ENCODE results near the gene DPY30. TPM values are rescaled to one million over a fixed set of nuclear protein-coding genes. Genes with fewer than 3 reads are reported as not detected.

The DPY30 gene
- polyA plus RNA-seq, 1 of the 3 experiments (the other 2 are of a cell fraction) = 155 TPM

DNA sequence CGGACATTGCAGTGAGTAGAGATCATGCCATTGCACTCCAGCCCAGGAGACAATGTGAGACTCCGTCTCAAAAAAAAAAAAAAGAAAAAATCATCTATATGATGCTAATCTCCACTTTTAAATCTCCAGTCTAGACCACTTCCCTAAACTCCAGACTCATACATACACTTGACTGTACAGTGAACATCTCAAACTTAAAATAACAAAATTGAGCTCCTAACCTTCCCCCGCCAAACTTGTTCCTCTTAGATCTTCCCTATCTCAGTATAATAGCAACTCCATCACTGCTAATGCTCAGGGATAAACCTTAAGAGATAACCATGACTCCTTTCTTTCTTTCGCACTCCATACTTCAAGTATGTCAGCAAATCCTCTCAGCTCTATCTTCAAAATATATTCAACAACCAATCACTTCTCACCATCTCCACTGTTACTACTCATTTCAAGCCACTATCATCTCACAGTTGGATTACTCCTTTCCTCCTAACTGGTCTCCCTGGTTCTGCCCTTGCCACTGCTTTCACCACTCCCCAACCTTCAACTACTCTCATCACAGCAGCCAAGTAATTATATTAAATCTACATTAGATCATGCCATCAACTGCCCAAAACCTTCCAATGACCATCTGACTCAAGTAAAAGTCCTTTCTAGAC, 40.7 kb downstream of the DPY30 start:
- Histone ChIP-seq H3K79me2 (ENCODE audit: insufficient read depth) (peaks cover 100% of the 10 kb centered on the region), H3K4me1 (ENCODE audit: control insufficient read depth in 1 of 2, insufficient read depth in 2 of 2, low read depth in 1 of 2, low read length in 1 of 2) (peaks cover 0 to 10% of the 10 kb centered on the region in 2 experiments; a peak in 2 of 4 replicates), H3K27me3 (ENCODE audit: insufficient read depth) (no peaks in the 10 kb centered on the region), H3F3A (replicated peaks; ENCODE audit: insufficient read depth) (peaks cover 11% of the 10 kb centered on the region), H3K9me2 (no peaks in the 10 kb centered on the region), H3K4me2 (no peak overlapping the region), H3K4me3 (ENCODE audit: low read depth in 2 of 2, low read length in 1 of 2) (no peak overlapping the region), H3K27ac (ENCODE audit: low read depth in 2 of 2, low read length in 1 of 2) (no peak overlapping the region), H4K20me1 (ENCODE audit: insufficient read depth) (peaks cover 86% of the 10 kb centered on the region), H3K36me3 (replicated peaks in 1 of 2; ENCODE audit: control insufficient read depth in 1 of 2, insufficient read depth in 2 of 2, low read length in 1 of 2) (peaks cover 0 to 5% of the 10 kb centered on the region in 2 experiments), H3K9ac (no peak overlapping the region), H2AFZ (ENCODE audit: low read depth) (no peak overlapping the region), H3K9me3 (no peaks in the 10 kb centered on the region)
- no peak for DNase-seq
- no peak for TF ChIP-seq POLR2AphosphoS5 (IDR thresholded peaks at IDR 0.05; ENCODE audit: low read depth, low read length)
- TF ChIP-seq CHD2 (IDR thresholded peaks at IDR 0.05; ENCODE audit: low read length, partially characterized antibody) = no peak
- TF ChIP-seq ELF1 (IDR thresholded peaks at IDR 0.05) = no peak
- TF ChIP-seq RFX5 (IDR thresholded peaks at IDR 0.05; ENCODE audit: low read length) = no peak
- TF ChIP-seq, protein P1, sequence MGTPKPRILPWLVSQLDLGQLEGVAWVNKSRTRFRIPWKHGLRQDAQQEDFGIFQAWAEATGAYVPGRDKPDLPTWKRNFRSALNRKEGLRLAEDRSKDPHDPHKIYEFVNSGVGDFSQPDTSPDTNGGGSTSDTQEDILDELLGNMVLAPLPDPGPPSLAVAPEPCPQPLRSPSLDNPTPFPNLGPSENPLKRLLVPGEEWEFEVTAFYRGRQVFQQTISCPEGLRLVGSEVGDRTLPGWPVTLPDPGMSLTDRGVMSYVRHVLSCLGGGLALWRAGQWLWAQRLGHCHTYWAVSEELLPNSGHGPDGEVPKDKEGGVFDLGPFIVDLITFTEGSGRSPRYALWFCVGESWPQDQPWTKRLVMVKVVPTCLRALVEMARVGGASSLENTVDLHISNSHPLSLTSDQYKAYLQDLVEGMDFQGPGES (IDR thresholded peaks at IDR 0.05; ENCODE audit: low read depth, low read length) = no peak
- TF ChIP-seq TAF1 (IDR thresholded peaks at IDR 0.05; ENCODE audit: borderline replicate concordance, low read depth, low read length) = no peak
- TF ChIP-seq MXI1 (IDR thresholded peaks at IDR 0.05; ENCODE audit: low read depth, low read length) = no peak
- TF ChIP-seq EZH2phosphoT487 (IDR thresholded peaks at IDR 0.05; ENCODE audit: borderline replicate concordance, low read depth) = no peak
- no peak for TF ChIP-seq SIN3A (IDR thresholded peaks at IDR 0.05; ENCODE audit: borderline replicate concordance, low read depth, low read length)
- no peak for TF ChIP-seq REST (IDR thresholded peaks at IDR 0.05; ENCODE audit: low read depth, low read length)
- no peak for TF ChIP-seq RCOR1 (IDR thresholded peaks at IDR 0.05; ENCODE audit: low read length)
- TF ChIP-seq TCF12 (IDR thresholded peaks at IDR 0.05) = no peak
- TF ChIP-seq NRF1 (IDR thresholded peaks at IDR 0.05; ENCODE audit: low read depth, low read length) = no peak
- ChIA-PET CTCF (no interaction called here), POLR2A (no interaction called here)
- WGBS (ENCODE audit: low lambda C conversion rate) = 99% methylated on average over 4 of the region's 4 CpGs
